K562 (cell line): ENCODE data around the gene DDX50. TPM values are rescaled to one million over a fixed set of nuclear protein-coding genes. Genes with fewer than 3 reads are reported as not detected.
A peak's percentile ranks its signal among the peaks of the same experiment; 100 is the strongest.

Experiments
- POLR2A ChIP-seq: fragments of 450-650 bp; conservative IDR thresholded peaks from 2 replicates; pipeline ENCODE4 v1.6.1; 2016
- SUPT5H ChIP-seq: fragments of 450-650 bp; IDR thresholded peaks from 2 replicates; pipeline ENCODE4 v1.6.1; 2016
- ZNF695 ChIP-seq: fragments of 450-650 bp; formaldehyde crosslinking; IDR thresholded peaks from 2 replicates; pipeline ENCODE4 v1.4.0; 2020; ENCODE audit warnings: mild to moderate bottlenecking, moderate library complexity
- polyA plus RNA-seq, 8 experiments: library from polyadenylated mRNA; depleted of rRNA in 4 of 8; stranded (reverse) in 5 of 8; unstranded in 3 of 8; fragments of >200 nt; fragmentation: Nextera tagmentation in 2 of 8; fragmentation: Illumina TruSeq in 1 of 8; extraction: Ambion mirVana in 2 of 8; extraction: Trizol in 1 of 8; gene quantifications; 2 replicates each; pipeline versions ENCODE4 v1.2.1 to v1.2.3, GENCODE V29; 2011 to 2014; ENCODE audit warnings: inconsistent platforms in 1 of 8, missing spikeins in 1 of 8
- total RNA-seq, 7 experiments: library from RNA; depleted of rRNA in 6 of 7; stranded (reverse); fragments of >200 nt in 6 of 7; fragmentation: Illumina TruSeq in 2 of 7; extraction: Trizol in 2 of 7; gene quantifications; 2 replicates each; pipeline versions ENCODE4 v1.2.1 to v1.2.3, GENCODE V29; 2011 to 2021; ENCODE audit warnings: low replicate concordance in 1 of 7
- TF ChIP-seq, protein P1 (sequence below): fragments of 450-650 bp; IDR thresholded peaks from 2 replicates; pipeline ENCODE4 v1.6.1; 2016; ENCODE audit warnings: low read depth
- TF ChIP-seq, protein P2 (sequence below): fragments of 450-650 bp; formaldehyde crosslinking; IDR thresholded peaks from 2 replicates; pipeline ENCODE4 v1.4.0; 2020; ENCODE audit warnings: mild to moderate bottlenecking, mixed read lengths

Gene DDX50
- total and polyA plus RNA-seq, 9 of the 15 experiments (the other 6 are each of a cell fraction or from before 2014, with no cell fraction given) = 36.7 to 86.8 (median 57.4) TPM

DNA sequence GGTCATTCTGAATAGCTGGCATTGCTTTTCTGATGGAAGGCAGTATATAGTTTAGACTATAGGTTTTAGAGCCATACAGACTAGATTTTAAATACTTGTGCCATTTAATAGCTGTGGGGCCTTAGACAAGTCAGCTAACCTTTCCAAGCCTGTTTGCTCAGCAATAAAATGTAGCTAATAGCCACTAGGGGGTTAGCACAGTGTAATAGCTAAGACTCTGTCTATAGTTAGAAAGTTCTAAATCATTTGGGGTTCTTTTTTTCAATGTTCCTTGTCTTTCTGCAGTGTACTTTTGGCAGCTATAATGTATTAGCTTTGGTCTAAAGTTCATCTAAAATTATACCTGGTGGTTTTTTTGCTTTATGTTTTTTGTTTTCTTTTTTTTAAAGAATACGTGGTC, 80.0 kb downstream of the DDX50 start (continued):
- TF ChIP-seq, protein P1, sequence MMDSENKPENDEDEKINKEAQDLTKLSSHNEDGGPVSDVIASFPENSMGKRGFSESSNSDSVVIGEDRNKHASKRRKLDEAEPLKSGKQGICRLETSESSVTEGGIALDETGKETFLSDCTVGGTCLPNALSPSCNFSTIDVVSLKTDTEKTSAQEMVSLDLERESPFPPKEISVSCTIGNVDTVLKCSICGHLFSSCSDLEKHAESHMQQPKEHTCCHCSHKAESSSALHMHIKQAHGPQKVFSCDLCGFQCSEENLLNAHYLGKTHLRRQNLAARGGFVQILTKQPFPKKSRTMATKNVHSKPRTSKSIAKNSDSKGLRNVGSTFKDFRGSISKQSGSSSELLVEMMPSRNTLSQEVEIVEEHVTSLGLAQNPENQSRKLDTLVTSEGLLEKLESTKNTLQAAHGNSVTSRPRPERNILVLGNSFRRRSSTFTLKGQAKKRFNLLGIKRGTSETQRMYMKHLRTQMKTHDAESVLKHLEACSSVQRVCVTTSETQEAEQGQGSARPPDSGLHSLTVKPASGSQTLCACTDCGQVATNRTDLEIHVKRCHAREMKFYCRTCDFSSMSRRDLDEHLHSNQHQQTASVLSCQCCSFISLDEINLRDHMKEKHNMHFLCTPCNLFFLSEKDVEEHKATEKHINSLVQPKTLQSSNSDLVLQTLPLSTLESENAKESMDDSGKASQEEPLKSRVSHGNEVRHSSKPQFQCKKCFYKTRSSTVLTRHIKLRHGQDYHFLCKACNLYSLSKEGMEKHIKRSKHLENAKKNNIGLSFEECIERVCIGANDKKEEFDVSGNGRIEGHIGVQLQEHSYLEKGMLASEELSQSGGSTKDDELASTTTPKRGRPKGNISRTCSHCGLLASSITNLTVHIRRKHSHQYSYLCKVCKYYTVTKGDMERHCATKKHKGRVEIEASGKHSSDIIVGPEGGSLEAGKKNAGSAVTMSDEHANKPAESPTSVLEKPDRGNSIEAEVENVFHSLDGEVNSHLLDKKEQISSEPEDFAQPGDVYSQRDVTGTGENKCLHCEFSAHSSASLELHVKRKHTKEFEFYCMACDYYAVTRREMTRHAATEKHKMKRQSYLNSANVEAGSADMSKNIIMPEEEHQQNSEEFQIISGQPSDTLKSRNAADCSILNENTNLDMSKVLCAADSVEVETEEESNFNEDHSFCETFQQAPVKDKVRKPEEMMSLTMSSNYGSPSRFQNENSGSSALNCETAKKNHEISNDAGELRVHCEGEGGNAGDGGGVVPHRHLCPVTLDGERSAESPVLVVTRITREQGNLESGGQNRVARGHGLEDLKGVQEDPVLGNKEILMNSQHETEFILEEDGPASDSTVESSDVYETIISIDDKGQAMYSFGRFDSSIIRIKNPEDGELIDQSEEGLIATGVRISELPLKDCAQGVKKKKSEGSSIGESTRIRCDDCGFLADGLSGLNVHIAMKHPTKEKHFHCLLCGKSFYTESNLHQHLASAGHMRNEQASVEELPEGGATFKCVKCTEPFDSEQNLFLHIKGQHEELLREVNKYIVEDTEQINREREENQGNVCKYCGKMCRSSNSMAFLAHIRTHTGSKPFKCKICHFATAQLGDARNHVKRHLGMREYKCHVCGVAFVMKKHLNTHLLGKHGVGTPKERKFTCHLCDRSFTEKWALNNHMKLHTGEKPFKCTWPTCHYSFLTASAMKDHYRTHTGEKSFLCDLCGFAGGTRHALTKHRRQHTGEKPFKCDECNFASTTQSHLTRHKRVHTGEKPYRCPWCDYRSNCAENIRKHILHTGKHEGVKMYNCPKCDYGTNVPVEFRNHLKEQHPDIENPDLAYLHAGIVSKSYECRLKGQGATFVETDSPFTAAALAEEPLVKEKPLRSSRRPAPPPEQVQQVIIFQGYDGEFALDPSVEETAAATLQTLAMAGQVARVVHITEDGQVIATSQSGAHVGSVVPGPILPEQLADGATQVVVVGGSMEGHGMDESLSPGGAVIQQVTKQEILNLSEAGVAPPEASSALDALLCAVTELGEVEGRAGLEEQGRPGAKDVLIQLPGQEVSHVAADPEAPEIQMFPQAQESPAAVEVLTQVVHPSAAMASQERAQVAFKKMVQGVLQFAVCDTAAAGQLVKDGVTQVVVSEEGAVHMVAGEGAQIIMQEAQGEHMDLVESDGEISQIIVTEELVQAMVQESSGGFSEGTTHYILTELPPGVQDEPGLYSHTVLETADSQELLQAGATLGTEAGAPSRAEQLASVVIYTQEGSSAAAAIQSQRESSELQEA = no peak
- TF ChIP-seq, protein P2, sequence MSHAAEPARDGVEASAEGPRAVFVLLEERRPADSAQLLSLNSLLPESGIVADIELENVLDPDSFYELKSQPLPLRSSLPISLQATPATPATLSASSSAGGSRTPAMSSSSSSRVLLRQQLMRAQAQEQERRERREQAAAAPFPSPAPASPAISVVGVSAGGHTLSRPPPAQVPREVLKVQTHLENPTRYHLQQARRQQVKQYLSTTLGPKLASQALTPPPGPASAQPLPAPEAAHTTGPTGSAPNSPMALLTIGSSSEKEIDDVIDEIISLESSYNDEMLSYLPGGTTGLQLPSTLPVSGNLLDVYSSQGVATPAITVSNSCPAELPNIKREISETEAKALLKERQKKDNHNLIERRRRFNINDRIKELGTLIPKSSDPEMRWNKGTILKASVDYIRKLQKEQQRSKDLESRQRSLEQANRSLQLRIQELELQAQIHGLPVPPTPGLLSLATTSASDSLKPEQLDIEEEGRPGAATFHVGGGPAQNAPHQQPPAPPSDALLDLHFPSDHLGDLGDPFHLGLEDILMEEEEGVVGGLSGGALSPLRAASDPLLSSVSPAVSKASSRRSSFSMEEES (CRISPR knock-in tag) = no peak
- TF ChIP-seq ZNF695 (CRISPR knock-in tag) = no peak
- 0 out of 2 replicates have a peak, but pooled peaks have one; percentile 3 for TF ChIP-seq SUPT5H
- 0 out of 2 replicates have a peak, but pooled peaks have one; percentile 16 for TF ChIP-seq POLR2A
